GM12878 (cell line): ENCODE results near the gene RAPGEF6. TPM values are rescaled to one million over a fixed set of nuclear protein-coding genes. Genes with fewer than 3 reads are reported as not detected.
A peak's percentile ranks its signal among the peaks of the same experiment; 100 is the strongest.
"Not testable (repeated sequence)": the region's sequence is repeated elsewhere in the genome, so short reads cannot be mapped to it uniquely, and the experiment has no call there.

Source experiments
- ATAC-seq: fragments of 200-7000 bp; cut with Tn5 transposase; 3 replicates; pipeline ENCODE4 v1.9.1; 2020; ENCODE audit warnings: mild to moderate bottlenecking, moderate library complexity
- BruUV-seq: library from RNA; stranded (reverse); fragments of 400-500 nt; replicated peaks from 2 replicates; lab custom pipeline; 2021; lab: Mats Ljungman, UMichigan
- CTCF ChIA-PET: fragments of 300-600 bp; sonication (Branson Sonifier 250); formaldehyde crosslinking; extraction: SDS; loops from one replicate; lab custom pipeline; 2021; ENCODE audit warnings: inconsistent platforms; lab: Yijun Ruan, JAX
- POLR2A ChIA-PET: fragments of 350-600 bp; formaldehyde crosslinking; extraction: SDS; loops from one replicate; lab custom pipeline; 2021; ENCODE audit warnings: inconsistent platforms; lab: Charles Lee
- RAD21 ChIA-PET: fragments of 300-600 bp; sonication (Branson Sonifier 250); formaldehyde crosslinking; loops from one replicate; lab custom pipeline; 2023; ENCODE audit warnings: antibody characterized with exemption; ENCODE audit not compliant: unreplicated experiment; lab: Charles Lee
- SMC1A ChIA-PET: fragments of 300-600 bp; sonication (Branson Sonifier 250); formaldehyde crosslinking; loops from one replicate; lab custom pipeline; 2023; ENCODE audit not compliant: unreplicated experiment, uncharacterized antibody; lab: Charles Lee
- DNase-seq: peaks from one replicate; pipeline ENCODE4 v3.0.0-alpha.2; 2011; ENCODE audit warnings: low read depth, low spot score
- FAIRE-seq: peaks from 3 replicates; lab custom pipeline; 2011; peaks lifted over from hg19 to GRCh38; lab: Jason Lieb, UNC
- H2AFZ ChIP-seq: 2 replicates; pipeline ENCODE4 v1.6.0; 2011; ENCODE audit warnings: low read depth, low read length, control low read depth; ENCODE audit not compliant: control insufficient read depth
- H3K27ac ChIP-seq: 2 replicates; pipeline ENCODE4 v1.5.1; 2011; ENCODE audit warnings: control low read depth; ENCODE audit not compliant: control insufficient read depth, insufficient read depth
- H3K27me3 ChIP-seq, 2 experiments: replicated peaks in 1 of 2; 2 replicates each; pipeline versions ENCODE4 v1.6.0 to v1.6.1; 2011; ENCODE audit warnings: low read length in 1 of 2; ENCODE audit not compliant: control insufficient read depth in 2 of 2, insufficient read depth in 2 of 2
- H3K36me3 ChIP-seq, 2 experiments: 2 replicates each; pipeline ENCODE4 v1.5.1; 2011; ENCODE audit warnings: low read length in 1 of 2; ENCODE audit not compliant: control insufficient read depth in 2 of 2, insufficient read depth in 2 of 2
- H3K4me1 ChIP-seq: 2 replicates; pipeline ENCODE4 v1.6.1; 2011; ENCODE audit warnings: mild to moderate bottlenecking, low read length, moderate library complexity, mixed read lengths; ENCODE audit not compliant: control insufficient read depth, insufficient read depth
- H3K4me2 ChIP-seq: 2 replicates; pipeline ENCODE4 v1.6.0; 2011; ENCODE audit warnings: control low read depth; ENCODE audit not compliant: control insufficient read depth, insufficient read depth
- H3K4me3 ChIP-seq: fragments of 200-600 bp; sonication (generic); 2 replicates; pipeline ENCODE4 v1.5.1; 2016
- H3K79me2 ChIP-seq: 2 replicates; pipeline ENCODE4 v1.6.0; 2011; ENCODE audit warnings: low read length; ENCODE audit not compliant: control insufficient read depth, insufficient read depth
- H3K9ac ChIP-seq: 2 replicates; pipeline ENCODE4 v1.8.0; 2011; ENCODE audit warnings: low read length, control low read depth, mixed read lengths; ENCODE audit not compliant: control insufficient read depth, insufficient read depth
- H3K9me3 ChIP-seq: replicated peaks from 3 replicates; pipeline ENCODE4 v1.5.1; 2011; ENCODE audit warnings: mild to moderate bottlenecking, low read length; ENCODE audit not compliant: control insufficient read depth, insufficient read depth
- H4K20me1 ChIP-seq: 2 replicates; pipeline ENCODE4 v1.6.0; 2011; ENCODE audit not compliant: control insufficient read depth, insufficient read depth
- ASH2L ChIP-seq: fragments of 300-600, 200-600 bp; sonication (generic); IDR thresholded peaks from 2 replicates; pipeline ENCODE4 v1.6.1; 2017; ENCODE audit warnings: low read depth, mild to moderate bottlenecking, borderline replicate concordance
- FOXM1 ChIP-seq: IDR thresholded peaks from 2 replicates; pipeline ENCODE4 v1.6.1; 2012; ENCODE audit warnings: low read depth, mild to moderate bottlenecking, inconsistent platforms, low read length, moderate library complexity
- PBX3 ChIP-seq: IDR thresholded peaks from 2 replicates; pipeline ENCODE4 v1.6.1; 2011; ENCODE audit warnings: mild to moderate bottlenecking, low read depth, low read length, moderate library complexity; ENCODE audit not compliant: insufficient replicate concordance
- RUNX3 ChIP-seq: IDR thresholded peaks from 2 replicates; pipeline ENCODE4 v1.6.1; 2012; ENCODE audit warnings: low read length, inconsistent platforms
- ZNF207 ChIP-seq: fragments of 450-650 bp; IDR thresholded peaks from 2 replicates; pipeline ENCODE4 v1.6.1; 2014; ENCODE audit warnings: antibody characterized with exemption, mild to moderate bottlenecking, borderline replicate concordance
- WGBS: methylation state at CpG from one replicate; pipeline ENCODE4 v1.1.6; 2016; ENCODE audit warnings: low lambda C conversion rate; ENCODE audit not compliant: insufficient replicate concordance, insufficient coverage; ENCODE audit errors: missing lambda C conversion rate; 5-methylcytosine and 5-hydroxymethylcytosine counted together
- in situ Hi-C: fragments of 300-500 bp; cut with MboI; formaldehyde crosslinking; loops from 9 replicates; pipeline ENCODE4 v1.14.3; 2018; ENCODE audit warnings: mixed read lengths
- intact Hi-C: fragments of 100-400 bp; cut with micrococcal nuclease; formaldehyde crosslinking; loops from one replicate; pipeline ENCODE4 v1.14.2; 2022; ENCODE audit not compliant: unreplicated experiment
- polyA plus RNA-seq, 11 experiments: library from polyadenylated mRNA; depleted of rRNA in 4 of 11; unstranded in 6 of 11; stranded (reverse) in 5 of 11; fragments of >200 nt; fragmentation: Nextera tagmentation in 4 of 11; fragmentation: Illumina TruSeq in 1 of 11; extraction: Ambion mirVana in 4 of 11; extraction: Trizol in 1 of 11; gene quantifications; 1 replicate in 1 of 11; 2 replicates in 10 of 11; pipeline versions ENCODE4 v1.2.1 to v1.2.3, GENCODE V29; 2011 to 2016; ENCODE audit warnings: inconsistent platforms in 2 of 11, missing spikeins in 2 of 11, low read depth in 1 of 11
- total RNA-seq, 4 experiments: library from RNA; depleted of rRNA in 3 of 4; stranded (reverse); fragments of >200 nt in 3 of 4; fragmentation: Illumina TruSeq in 1 of 4; extraction: Trizol in 1 of 4; gene quantifications; 2 replicates each; pipeline versions ENCODE4 v1.2.1 to v1.2.3, GENCODE V29; 2013 to 2021

Gene RAPGEF6
- total and polyA plus RNA-seq, 10 of the 15 experiments (the other 5 are each of a cell fraction or from before 2014, with no cell fraction given): 2.9 to 24.0 (median 14.2) TPM

GRCh38 chr5:131679911-131680310 is 44.9 kb upstream of the RAPGEF6 start (continued):
- no peak for TF ChIP-seq PBX3

- BruUV-seq, CTCF ChIA-PET, H3K9me3 ChIP-seq, H3K4me3 ChIP-seq, H2AFZ ChIP-seq, RAD21 ChIA-PET, H3K79me2 ChIP-seq, ATAC-seq, H3K4me2 ChIP-seq, H3K27me3 ChIP-seq, H3K9ac ChIP-seq, H3K27ac ChIP-seq, in situ Hi-C loops, H4K20me1 ChIP-seq, H3K36me3 ChIP-seq, FAIRE-seq, intact Hi-C loops, DNase-seq: not testable (repeated sequence)
- WGBS: 98% methylated on average over 10 of the region's 10 CpGs
- POLR2A ChIA-PET: interaction anchor here (0.6 kb wide), 1 partner anchor 110 kb away, joined by 3 read pairs; no protein-coding TSS in a partner anchor
- H3K4me1 ChIP-seq: peaks cover 15% of the 10 kb centered on the region
- SMC1A ChIA-PET: interaction anchor here (1.4 kb wide), 1 partner anchor 111 kb away, joined by 3 read pairs; no protein-coding TSS in a partner anchor
These were observed 43.2 kb upstream of the RAPGEF6 start for GRCh38 chr5:131678273-131678672.

GRCh38 chr5:131677115-131677514 is 42.1 kb upstream of the RAPGEF6 start:
- in situ Hi-C loops: no loop called here
- DNase-seq (no peak), ATAC-seq (no peak), FAIRE-seq (no peak)
- Histone ChIP-seq H3K9ac (no peak overlapping the region), H3K4me1 (peaks cover 24% of the 10 kb centered on the region), H3K27me3 (no peaks in the 10 kb centered on the region), H3K4me3 (no peak overlapping the region), H3K79me2 (no peaks in the 10 kb centered on the region), H2AFZ (no peak overlapping the region), H3K4me2 (no peak overlapping the region), H3K9me3 (no peaks in the 10 kb centered on the region), H3K27ac (no peak overlapping the region), H3K36me3 (peaks cover 0 to 4% of the 10 kb centered on the region in 2 experiments; a peak in 2 of 4 replicates), H4K20me1 (no peaks in the 10 kb centered on the region)
- POLR2A ChIA-PET: no interaction called here
- 64% methylated on average over 3 of the region's 3 CpGs for WGBS
- TF ChIP-seq ZNF207: no peak
- TF ChIP-seq FOXM1: 0 out of 2 replicates have a peak, but pooled peaks have one; percentile 5
- TF ChIP-seq RUNX3: peak; percentile 56
- TF ChIP-seq ASH2L: no peak
- intact Hi-C loops: no loop called here
- CTCF ChIA-PET: no interaction called here
- no TSS peak for BruUV-seq
- RAD21 ChIA-PET: no interaction called here
- SMC1A ChIA-PET: interaction anchor here (0.9 to 1.4 kb wide), 3 partner anchors 11 to 109 kb away, joined by 3 read pairs; no protein-coding TSS in a partner anchor
